ENCODE measurements around the gene EIF4A2. TPM values are rescaled to one million over a fixed set of nuclear protein-coding genes. Genes with fewer than 3 reads are reported as not detected.

The EIF4A2 gene
- total RNA-seq, 1 donor from 2014 or later = 322 TPM

DNA sequence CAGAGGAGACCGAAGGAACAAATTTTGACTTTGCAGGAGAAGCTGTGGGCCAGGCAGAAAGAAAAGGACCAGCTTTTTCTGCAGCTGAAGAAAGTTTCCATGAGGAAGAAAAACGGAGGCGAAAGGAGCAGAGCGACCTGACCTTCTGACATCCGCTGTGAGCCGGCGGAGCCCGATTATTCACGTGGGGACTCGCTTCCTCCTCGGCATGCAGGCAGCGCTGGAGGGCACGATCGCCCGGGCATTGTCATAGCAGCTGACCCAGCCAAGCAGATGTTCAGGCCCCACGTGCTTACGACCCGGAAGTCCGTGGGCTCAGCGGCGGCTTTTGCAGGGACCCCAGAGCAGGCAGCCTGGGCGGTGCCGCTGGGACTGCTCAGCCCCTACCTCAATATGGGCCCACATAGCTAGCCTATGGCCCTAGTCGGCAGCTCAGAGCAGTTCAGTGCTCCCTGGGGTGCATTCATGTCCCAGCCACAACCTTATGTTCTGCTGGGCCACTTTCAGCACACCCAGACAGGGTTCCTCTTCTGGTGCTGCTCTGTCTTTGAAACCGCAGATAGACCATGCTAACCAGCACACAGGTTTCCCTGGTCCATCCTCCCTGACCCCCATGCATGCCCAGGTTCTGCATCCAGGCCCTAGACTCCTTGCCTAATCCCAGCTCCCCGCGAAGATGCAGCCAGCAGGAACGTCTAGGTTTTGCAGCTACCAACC, 10.5 kb upstream of the EIF4A2 start:
- peak overlapping the region; percentile 52 for H3K27ac Mint-ChIP-seq (ENCODE audit: unreplicated experiment)
- no peaks in the 10 kb centered on the region for H3K36me3 Mint-ChIP-seq (ENCODE audit: low read depth)
- H3K27me3 Mint-ChIP-seq (ENCODE audit: low read depth) = no peaks in the 10 kb centered on the region
- no peak for TF ChIP-seq CTCF (IDR thresholded peaks at IDR 0.05)
- DNase-seq (ENCODE audit: low spot score) = no peak
- peaks cover 9% of the 10 kb centered on the region for H3K4me1 Mint-ChIP-seq (ENCODE audit: low read depth)
- peak overlapping the region; percentile 76 for H3K4me3 Mint-ChIP-seq (ENCODE audit: unreplicated experiment)
- H3K9me3 Mint-ChIP-seq (ENCODE audit: low read depth) = no peaks in the 10 kb centered on the region

- no peak for TF ChIP-seq CTCF (IDR thresholded peaks at IDR 0.05)
- Mint-ChIP-seq H3K27me3 (ENCODE audit: low read depth) (no peaks in the 10 kb centered on the region), H3K36me3 (ENCODE audit: low read depth) (no peaks in the 10 kb centered on the region)
Observed at GRCh38 chr3:186775999-186776398, 7.4 kb upstream of the EIF4A2 start.

GRCh38 chr3:186779204-186779603, 4.2 kb upstream of the EIF4A2 start:
- Mint-ChIP-seq H3K4me1 (ENCODE audit: low read depth) (peaks cover 11% of the 10 kb centered on the region), H3K9me3 (ENCODE audit: low read depth) (no peaks in the 10 kb centered on the region), H3K4me3 (ENCODE audit: unreplicated experiment) (no peak overlapping the region), H3K27ac (ENCODE audit: unreplicated experiment) (no peak overlapping the region), H3K36me3 (ENCODE audit: low read depth) (peaks cover 7% of the 10 kb centered on the region), H3K27me3 (ENCODE audit: low read depth) (no peaks in the 10 kb centered on the region)
- TF ChIP-seq CTCF (IDR thresholded peaks at IDR 0.05) = no peak
- no peak for DNase-seq (ENCODE audit: low spot score)

More at GRCh38 chr3:186775999-186776398, 7.4 kb upstream of the EIF4A2 start:
- Mint-ChIP-seq H3K27ac (ENCODE audit: unreplicated experiment) (no peak overlapping the region), H3K4me1 (ENCODE audit: low read depth) (peaks cover 9% of the 10 kb centered on the region), H3K9me3 (ENCODE audit: low read depth) (no peaks in the 10 kb centered on the region), H3K4me3 (ENCODE audit: unreplicated experiment) (no peak overlapping the region)
- DNase-seq (ENCODE audit: low spot score) = no peak

- Mint-ChIP-seq H3K4me1 (ENCODE audit: low read depth) (peaks cover 45% of the 10 kb centered on the region), H3K27ac (ENCODE audit: unreplicated experiment) (peak overlapping the region; percentile 97), H3K9me3 (ENCODE audit: low read depth) (no peaks in the 10 kb centered on the region), H3K36me3 (ENCODE audit: low read depth) (peaks cover 37% of the 10 kb centered on the region), H3K4me3 (ENCODE audit: unreplicated experiment) (peak overlapping the region; percentile 98), H3K27me3 (ENCODE audit: low read depth) (no peaks in the 10 kb centered on the region)
- no peak for TF ChIP-seq CTCF (IDR thresholded peaks at IDR 0.05)
- no peak for DNase-seq (ENCODE audit: low spot score)
Observed at GRCh38 chr3:186782542-186783057, 777 bp upstream of the EIF4A2 start.

- Mint-ChIP-seq H3K4me3 (ENCODE audit: unreplicated experiment) (peak overlapping the region; percentile 98), H3K27me3 (ENCODE audit: low read depth) (no peaks in the 10 kb centered on the region), H3K9me3 (ENCODE audit: low read depth) (no peaks in the 10 kb centered on the region), H3K36me3 (ENCODE audit: low read depth) (peaks cover 51% of the 10 kb centered on the region), H3K4me1 (ENCODE audit: low read depth) (peaks cover 58% of the 10 kb centered on the region), H3K27ac (ENCODE audit: unreplicated experiment) (peak overlapping the region; percentile 97)
- TF ChIP-seq CTCF (IDR thresholded peaks at IDR 0.05) = no peak
- DNase-seq (ENCODE audit: low spot score) = no peak
Observed at GRCh38 chr3:186783731-186784515, 546 bp downstream of the EIF4A2 start.

All from chondrocyte (in vitro differentiated cells).